ENCODE data around the gene ROGDI.

ROGDI gene

DNA sequence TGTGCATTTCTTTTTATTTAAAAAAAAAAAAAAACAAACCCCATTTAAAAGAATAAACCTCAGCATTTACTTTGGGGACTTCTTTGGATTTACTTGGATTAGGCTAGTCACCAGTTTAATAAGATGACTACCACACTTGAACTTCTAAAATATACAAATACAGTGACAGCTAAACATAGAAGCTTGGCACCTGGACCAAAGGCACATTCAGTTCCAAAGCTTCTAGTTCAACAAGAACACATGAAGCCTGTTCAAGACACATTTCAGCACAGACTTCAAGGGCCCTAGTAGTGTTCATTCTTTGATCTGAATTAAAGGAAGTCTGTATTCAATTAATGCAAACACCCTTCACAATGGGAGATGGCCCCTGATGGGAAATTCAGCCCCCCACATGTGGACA, 11.6 kb upstream of the ROGDI start:
- no peak for DNase-seq (ENCODE audit: low spot score)

DNA sequence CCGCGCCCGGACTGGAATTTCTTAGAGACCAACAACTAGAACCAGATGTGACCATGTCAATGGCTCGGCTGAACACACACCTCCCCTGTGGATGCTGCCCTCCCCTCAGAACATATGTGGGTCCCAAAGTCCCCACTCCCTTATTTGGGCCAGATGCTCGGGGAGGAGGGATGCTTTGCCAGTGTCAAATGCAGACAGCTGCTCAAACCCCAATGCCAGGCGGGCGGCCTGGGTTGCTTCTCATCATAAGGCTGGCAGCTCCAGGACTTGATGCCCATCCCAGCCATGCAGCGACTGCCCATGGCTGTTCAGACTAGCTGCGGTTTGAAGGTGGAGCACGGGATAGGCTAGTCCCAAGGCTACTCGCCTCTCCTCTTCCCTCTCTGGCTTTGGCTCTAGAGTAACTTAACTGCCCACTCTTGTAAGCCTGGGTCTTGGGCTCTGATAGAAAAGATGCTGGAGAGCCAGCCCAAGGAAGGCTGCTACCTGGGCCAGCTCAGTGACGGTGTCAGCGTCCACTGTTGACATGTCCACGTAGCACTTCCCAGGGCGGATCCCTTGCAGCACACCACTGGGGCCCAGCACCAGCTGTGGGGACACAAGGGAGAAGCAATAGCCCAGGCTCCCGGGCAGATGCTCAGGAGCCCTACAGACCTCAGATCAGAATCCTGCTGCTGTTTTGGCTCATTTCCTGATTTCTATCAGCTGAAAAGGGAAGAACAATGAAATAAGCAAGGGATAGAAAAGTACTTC, 11.0 kb upstream of the ROGDI start:
- no peak for DNase-seq (ENCODE audit: low spot score)

DNA sequence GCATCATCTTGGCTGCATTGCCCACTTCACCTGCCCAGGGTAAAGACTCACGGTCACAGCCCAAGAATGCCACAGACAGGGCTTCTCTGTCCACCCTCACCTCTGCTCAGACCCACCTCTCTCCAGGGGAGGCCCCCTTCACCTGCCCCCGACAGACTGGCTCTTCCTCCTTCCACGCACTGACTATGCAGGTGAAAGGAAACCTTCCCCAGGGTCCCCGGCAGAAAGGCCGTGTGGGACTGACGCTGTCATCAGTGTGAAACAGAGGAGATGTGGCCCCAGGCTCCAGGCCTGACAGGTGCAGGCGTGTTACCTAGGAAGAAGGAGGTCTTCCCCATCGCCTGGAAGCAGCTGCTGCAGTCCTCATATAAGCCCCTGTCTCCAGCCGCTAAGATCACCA, 9.3 kb upstream of the ROGDI start:
- DNase-seq (ENCODE audit: low spot score) = no peak

DNA sequence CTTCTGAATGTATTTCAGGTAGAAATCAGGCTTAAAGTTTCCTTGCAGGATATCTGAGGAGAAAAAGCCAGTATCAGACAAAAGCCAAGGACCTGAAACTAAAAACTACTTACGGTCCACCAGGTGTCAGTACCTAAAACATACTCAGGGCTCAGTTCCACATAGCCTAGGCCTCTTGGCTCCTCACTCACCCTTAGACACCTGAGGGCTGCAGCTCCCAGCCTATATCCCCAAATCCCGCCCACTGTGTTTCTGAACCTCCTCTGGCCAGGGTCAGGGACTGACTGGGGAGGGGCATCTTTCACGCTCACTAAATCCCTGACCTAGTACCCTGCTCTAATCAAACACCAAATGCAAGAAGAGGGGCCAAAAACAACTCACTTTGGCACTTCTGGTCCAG, 8.8 kb upstream of the ROGDI start:
- no peak for DNase-seq (ENCODE audit: low spot score)

DNA sequence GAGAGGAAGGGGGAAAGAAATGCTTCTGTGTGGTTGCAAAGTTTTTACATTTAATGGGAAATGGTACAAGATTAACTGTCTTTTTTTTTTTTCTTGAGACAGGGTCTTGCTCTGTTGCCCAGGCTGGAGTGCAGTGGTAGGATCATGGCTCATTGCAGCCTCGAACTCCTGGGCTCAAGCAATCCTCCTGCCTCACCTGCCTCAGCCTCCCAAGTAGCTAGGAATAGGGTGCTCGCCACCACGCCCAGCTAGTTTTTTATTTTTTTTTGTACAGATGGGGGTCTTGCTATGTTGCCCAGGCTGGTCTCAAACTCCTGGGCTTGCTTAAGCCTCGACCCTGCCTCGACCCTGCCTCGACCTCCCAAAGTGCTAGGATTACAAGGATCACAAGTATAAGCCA, 3.8 kb upstream of the ROGDI start:
- no peak for DNase-seq (ENCODE audit: low spot score)

DNA sequence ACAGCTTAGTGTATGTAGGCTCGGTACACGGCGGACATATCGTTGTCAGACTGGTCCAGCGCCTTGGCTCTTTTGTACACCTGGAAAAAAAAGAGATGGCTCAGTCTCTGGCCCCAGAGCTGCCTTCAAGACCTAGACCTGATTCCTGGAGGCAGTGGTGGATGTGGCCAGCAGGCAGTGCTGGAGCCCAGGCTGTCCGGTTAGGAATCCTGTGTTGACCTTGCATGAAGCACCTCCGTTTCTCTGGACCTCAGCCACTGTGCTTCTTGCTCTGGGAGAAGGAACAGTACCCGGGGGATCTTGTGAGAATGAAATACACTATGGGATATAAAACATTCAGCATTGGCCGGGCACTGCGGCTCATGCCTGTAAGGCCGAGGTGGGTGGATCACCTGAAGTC, 2.8 kb upstream of the ROGDI start:
- no peak for DNase-seq (ENCODE audit: low spot score)

DNA sequence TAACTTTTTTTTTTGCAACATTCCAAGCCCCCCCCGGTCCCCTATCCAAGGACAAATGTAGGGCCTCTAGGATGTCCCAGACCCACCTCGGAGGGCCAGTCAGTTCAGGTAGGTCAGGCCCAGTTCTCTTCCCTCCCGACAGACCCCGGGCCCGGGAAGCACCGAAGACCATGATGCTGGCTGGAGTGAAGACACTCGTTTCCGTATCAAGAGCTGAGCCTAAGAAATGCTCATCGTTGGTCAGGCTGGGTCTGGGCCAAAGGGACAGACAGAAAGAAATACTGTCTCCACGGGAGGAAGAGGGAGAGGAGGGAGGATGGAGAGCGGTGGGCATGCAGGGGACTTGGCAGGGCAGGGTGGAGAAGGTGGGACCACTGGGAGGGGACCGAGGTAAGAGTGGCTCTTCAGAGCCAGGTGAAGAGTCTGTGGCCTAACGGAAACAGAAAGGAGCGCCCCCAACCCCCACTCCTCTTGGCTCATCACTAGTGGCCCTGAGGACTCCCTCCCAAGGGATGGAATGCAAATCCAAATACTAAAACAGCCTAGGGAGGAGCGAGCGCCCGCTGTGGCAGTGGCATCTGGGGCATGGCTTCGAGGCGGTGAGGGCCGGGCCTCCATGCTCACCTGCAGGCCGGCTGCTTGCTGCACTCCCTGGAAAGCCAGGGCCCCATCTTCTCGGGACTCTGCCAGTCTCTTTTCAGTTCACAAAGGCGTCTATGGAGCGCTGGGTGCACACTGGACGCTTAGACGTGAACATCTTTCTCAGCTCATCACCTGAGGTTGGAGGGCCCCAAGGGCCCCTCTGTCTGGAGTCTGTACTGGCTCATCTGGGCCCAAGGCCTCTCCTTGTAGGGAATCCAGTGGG, 1.7 kb upstream of the ROGDI start:
- DNase-seq (ENCODE audit: low spot score) = no peak

DNA sequence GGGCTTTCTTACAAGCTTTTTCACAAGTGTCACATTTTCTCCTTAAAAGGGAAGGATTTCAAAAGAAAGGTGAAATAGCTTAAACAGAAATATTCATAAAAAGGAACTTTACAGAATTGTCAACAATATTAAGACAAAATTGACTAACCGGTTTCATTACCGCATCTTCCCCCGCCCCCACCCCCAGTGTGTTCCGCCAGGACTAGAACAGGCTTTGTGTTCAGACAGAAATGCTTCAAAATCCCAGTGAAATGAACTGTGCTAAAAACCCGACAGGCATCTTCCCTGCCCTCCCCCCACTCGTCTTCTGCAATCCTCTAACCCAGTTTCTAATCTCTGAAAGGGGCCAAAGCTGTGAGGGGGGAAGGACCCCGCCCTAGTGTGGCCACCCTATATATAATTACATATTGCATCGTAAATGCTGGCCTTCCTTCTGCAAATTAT, 990 bp upstream of the ROGDI start:
- DNase-seq (ENCODE audit: low spot score) = no peak

DNA sequence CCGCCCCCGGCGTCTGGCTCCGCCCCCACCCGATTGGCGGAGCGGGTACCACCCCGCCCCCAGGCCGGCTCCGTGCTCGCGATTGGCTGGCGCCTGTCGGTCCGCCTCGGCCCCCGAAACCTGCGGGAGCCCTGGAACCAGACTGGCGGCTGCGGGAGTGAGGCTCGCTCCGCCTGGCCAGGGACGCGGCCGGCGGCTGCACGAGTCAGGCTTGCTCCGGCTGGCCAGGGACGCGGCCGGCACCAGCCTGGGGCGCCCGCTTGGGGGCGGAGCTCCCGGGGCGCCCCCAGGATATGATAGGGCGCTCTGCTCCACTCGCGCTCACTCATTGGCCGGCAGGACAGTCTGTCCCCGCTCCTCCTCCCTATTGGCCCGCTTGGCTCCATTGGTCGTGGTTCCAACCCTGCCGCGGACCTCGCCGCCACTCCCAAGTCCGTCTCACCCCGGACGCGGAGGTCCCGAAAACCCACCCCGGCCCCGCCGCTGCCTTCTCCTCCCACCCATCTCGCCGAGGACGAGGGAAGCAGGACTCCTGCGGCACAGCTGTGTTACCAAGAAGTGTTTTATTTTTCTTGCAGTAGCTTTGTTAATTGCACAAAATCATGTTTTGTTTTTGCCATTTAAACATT, 340 bp upstream of the ROGDI start:
- DNase-seq (ENCODE audit: low spot score) = peak; percentile 94

DNA sequence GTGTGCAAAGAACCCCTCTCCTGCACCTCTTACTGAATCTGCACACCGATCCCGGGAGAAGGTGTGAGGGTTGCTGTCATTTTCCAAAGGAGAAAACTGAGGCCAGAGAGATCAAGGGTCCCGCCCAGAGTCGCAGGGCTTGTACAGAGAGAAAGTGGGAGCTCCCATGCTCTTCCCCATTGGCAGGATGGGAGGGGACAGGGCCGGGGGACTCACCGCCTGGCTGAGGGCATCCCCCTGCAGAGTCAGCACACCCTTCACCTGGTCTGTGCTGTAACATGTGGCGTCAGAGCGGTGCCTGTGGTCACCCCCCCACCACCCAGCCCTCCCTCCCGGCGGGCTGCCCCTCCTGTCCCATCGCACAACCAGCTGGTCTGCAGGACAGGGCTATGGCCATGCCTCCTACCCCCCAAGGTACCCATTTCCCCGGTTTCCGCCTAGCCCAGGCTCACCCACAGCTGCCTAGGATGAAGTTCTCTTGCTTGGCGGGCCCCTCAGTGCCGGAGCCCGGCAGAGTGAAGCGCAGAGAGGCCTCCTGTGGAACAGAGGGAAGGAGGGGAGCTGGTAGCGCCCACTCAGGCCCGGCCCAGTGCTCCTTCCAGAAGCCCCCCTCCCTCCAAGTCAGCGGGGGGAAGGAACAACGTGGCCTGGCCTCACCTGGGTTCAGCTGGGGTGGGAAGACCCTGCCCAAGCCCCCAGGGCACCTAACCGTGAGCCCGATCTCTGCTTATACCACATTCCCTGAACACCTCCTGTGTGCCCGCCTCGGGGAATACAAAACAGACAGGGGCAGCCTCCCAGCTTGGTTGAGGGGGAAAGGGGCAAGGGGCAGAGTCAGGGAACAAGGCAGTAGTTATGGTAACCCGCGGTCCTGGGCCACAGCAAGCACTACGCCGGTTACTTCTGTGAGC, 1.1 kb downstream of the ROGDI start:
- no peak for DNase-seq (ENCODE audit: low spot score)

DNA sequence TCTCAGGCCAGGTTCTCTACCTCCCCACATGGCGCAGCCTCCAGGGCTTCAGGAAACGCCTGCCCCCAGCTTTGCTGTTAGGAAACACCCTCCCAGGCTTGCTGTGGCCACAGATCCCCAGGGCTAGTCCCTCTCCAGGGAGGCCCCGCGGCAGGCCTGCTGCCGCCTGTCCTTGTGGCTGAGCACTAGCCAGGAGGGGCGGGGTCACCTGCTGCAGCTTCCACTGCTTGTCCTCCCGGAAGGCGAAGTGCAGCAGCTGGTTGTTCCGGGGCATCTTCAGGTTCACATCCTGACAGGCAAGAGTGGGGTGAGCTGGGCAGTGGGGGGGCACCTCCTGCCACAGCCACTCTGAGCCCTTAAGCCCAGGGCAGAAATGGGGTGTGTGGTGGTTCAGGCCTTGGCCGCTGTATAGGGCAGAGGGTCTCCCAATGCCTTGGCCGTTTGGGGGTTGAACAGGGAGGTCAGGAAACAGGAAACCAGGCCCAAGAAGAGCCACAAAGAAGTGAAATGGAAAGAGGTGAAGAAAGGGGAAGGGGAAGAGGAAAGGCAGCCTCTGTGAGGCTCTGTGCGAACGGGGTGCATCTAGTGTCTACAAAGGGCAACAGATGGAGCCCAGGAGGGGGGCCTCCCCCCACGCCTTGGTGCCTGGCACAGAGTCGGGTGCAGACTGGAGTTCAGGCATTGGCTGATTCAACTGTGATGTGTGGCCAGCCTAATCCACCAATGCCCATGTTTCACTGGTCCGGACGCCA, 2.0 kb downstream of the ROGDI start:
- DNase-seq (ENCODE audit: low spot score) = peak; percentile 90

DNA sequence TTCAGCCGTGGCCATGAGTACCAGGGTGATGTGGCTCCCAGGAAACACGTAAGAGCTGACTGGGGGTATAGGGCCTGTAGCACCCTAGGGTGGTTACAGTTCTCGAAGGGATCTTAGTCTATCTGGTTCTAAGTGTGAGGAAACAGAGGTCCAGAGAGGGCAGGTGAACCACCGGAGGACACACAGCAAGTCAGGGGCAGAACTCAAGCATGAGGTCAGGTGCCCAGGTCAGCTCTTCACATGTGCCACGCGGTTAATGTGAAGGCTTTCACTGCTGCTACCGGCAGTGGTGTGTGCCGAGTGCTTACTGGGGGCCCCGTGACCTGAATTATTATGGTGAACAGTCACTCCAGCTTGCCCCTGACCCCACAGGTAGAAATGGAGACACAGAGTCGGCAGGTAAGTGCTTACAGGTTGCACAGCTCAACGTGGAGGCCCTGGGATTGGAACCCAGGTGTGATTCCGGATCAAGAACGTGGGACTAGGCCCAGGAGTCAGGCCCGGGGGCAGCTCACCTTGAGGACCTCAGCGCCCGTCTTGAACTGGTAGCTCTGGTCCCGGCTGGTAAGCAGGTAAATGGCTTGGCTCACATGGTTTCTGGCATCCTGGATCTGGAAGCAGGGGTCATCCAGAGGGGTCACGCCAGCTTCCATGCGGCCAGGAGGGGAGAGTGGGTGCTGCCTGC, 3.1 kb downstream of the ROGDI start:
- DNase-seq (ENCODE audit: low spot score) = no peak

DNA sequence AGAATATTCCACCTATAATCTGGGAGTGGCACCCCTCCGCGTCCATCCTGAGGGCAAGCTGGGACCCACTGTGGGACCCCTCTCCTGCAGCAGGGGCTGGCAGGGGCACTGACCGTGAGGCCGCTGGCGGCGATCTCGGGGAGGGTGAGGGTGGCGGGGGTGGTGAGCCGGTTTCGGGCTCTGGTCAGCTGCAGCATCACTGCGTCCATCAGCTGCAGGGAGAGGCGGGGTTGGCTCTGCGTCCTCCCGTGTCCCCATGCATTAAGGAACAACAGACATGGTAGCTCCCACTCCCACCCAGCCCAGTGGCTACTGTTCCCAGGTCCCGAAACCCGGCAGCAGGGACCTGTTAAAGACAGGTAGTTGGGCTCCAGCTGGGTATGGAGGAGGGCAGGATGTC, 4.0 kb downstream of the ROGDI start:
- DNase-seq (ENCODE audit: low spot score) = no peak

DNA sequence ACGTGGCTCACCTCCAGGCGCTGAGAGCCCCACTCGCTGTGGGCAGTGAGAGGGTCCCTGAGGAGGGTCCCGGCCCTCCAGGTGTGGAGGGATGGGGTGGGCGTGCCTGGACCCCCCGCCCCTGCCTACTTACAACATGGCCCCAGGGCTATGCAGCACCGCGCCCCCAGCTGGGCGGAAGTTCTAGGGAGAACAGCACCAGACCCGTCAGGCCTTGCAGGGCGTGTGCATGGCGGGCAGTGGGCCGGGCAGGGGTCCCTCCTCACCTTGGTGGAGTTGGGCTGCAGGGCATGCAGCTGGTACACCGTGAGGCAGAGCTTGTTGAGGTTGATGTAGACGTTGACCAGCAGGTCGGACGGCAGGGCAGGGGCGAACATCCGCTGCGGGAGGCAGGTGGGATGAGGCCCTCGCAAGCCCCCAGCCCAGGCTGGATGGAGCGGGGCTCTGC, 4.6 kb downstream of the ROGDI start:
- DNase-seq (ENCODE audit: low spot score) = no peak

DNA sequence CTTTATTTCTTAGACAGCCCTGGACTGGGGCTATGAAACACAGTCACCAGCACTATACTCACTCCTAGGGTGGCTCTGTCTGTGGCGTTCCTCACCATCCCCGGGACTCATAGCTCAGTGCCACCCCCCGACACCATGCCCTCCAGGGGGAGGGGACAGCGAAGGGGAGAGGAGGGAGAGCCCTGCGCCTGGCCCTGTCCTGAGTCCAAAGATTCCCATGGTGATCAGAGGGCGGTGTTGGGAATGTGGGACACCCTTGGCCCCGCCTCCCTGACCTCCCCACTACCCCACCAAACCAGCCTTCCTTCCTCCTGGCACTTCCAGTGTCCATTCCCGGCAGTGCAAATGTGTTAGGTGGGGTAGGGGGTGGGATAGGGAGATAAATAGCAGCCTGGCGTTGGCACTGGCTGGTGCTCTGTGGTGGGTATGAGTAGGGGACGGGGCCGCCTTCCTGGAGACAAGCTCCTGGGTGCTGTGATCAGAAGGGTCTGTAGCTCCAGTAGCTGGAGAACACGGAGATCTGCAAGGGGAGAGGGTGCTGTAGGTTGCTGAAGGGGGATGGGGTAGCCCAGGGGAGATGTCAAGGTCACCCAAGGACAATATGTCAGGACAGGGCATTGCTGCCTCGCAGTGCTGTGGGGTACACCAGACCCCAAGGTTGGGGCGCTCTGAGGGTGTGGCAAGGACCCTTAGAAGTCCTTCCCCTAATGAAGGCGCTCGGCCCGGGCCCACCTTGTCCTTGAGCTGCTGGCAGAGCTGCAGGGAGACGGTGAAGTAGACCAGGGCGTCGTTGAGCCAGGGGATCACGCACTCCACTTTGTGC, 5.2 kb downstream of the ROGDI start:
- no peak for DNase-seq (ENCODE audit: low spot score)

DNA sequence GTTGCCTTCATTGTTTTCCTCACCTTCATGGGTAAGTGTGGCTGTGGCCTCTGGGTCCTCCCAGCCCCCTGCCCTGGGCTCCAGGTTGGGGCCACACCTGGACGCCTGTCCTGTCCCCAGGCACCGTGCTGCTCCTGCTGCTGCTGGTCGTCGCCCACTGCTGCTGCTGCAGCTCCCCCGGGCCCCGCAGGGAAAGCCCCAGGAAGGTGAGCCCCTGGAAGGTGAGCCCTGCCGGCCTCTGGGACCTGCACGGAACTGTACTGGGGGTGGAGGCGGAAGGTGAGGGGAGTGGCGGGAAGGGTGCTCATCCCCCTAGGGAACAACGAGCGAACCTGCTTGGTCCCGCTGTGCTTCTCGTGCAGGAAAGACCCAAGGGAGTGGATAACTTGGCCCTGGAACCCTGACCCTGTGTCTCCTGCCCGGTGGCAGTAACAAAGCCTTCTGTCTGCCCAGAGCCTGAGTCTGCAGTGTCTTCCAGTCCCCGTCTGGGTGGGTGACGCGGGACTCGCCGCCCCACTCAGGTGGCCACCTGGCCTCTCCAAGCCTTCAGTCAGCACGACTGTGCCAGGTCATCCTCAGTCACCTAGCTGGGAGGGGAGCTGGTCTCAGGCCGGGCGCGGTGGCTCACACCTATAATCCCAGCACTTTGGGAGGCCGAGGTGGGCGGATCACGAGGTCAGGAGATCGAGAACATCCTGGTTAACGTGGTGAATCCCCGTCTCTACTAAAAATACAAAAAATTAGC, 6.4 kb downstream of the ROGDI start:
- no peak for DNase-seq (ENCODE audit: low spot score)

DNA sequence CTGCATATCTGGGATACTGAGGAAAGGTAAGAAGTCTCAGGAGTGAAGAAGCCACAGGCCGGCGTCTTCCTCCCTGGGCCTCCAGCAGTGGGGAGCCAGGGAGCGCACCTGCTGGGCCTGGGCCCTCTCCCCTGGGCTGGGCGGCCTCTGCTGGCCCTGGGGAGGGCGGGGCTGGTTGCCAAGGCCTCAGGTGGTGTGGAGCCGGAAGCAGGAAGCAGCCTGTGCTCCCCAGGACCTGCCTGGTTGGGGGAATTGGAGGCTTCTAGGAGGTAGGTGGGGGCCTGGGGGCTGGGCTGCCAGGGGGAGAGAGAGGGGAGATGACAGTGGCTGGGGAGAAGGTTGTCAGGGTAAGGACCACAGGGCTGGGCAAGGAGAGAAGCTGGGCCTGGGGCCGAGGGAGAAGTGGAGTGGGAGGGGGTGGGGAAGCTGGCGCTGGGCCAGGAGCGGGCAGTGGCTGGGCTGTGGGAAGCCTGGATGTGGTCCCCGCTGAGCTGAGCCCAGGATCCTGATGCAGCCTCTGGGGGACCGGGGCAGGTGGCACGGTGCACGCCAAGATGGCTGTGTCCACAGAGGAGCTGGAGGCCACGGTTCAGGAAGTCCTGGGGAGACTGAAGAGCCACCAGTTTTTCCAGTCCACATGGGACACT, 7.1 kb downstream of the ROGDI start, which contains the start of gene SMIM22:
TSS of gene SMIM22 (plus strand) at position 189 of the 647 bp plus-strand sequence. CDS start at position 555, 366 bp downstream.
- DNase-seq (ENCODE audit: low spot score) = no peak

DNA sequence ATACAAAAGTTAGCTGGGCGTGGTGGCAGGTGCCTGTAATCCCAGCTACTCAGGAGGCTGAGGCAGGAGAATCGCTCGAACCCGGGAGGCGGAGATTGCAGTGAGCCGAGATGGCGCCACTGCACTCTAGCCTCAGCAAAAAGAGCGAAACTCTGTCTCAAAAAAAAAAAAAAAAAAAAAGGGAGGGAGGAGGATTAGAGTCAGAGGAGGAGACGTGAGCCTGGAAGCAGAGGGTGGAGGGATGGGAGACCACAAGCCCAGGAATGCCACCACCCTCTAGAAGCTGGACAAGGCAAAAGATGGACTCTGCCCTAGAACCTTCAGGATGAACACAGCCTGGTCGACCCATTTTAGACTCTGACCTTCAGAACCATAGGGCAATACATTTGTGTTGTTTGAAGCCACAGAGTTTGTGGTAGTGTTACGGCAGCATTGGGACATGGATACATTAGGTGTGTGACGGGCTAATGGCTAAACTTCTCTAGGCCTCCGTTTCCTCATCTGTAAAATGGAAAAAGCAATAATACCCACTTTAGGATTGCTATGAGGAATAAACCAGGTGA, 9.4 kb downstream of the ROGDI start:
- no peak for DNase-seq (ENCODE audit: low spot score)

Measured in putamen (tissue), 1 donor.